AG09309 (cell line): ENCODE data around the gene PCDH1.

Experiments
- DNase-seq: peaks from one replicate; pipeline ENCODE4 v3.0.0-alpha.2; 2010; ENCODE audit warnings: low read depth
- H3K4me3 ChIP-seq: 2 replicates; pipeline ENCODE4 v1.5.1; 2011; ENCODE audit warnings: mild to moderate bottlenecking, low read depth, low read length, moderate library complexity; ENCODE audit not compliant: control insufficient read depth
- TF ChIP-seq, protein P1 (sequence below): IDR thresholded peaks from 2 replicates; pipeline ENCODE4 v1.5.1; 2011; ENCODE audit warnings: mild to moderate bottlenecking, low read depth, low read length, inconsistent platforms; ENCODE audit not compliant: insufficient read depth, control insufficient read depth; ENCODE audit errors: missing control alignments

Gene PCDH1

DNA sequence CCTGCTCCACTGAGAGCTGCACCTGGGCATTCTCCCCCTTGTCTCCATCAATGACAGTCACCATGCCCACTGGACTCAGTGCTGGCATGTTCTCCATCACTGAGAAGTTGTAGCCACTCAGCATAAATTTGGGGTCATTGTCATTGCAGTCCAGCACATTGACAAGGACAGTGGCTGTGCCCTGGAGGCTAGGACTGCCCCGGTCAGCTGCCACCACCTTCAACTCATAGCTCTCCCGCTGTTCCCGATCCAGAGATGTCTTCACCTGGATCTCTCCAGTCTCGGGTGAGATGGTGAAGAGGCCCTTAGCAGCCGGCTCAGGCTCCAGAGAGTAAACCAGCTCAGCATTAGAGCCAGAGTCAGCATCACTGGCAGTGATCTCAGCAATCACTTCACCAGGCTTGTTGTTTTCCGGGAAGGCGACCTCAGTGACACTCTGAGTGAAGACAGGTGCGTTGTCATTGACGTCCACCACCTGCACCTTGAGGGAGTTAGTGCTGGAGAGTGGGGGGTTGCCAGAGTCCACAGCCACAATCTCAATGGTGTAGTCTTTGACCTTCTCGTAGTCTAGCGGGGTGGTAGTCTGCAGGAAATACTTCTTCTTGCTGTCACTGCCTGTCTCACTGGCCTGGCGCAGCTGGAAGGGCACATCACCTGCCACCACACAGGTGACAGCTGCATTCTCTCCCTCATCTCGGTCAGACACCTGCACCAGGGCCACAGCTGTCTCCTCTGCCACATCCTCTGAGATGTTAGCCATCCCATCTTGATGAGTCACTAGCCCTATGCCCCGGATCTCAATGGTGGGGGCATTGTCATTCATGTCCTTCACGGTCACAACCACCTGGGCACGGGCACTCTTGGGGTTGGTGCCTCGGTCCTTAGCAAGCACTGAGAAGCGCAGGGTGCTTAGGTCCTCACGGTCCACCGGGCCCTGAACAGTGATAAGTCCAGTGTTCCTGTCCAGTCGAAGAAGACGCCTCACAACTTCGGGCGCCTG lies 13.5 kb downstream of the PCDH1 start:
- no peak overlapping the region for H3K4me3 ChIP-seq
- DNase-seq = no peak
- TF ChIP-seq, protein P1, sequence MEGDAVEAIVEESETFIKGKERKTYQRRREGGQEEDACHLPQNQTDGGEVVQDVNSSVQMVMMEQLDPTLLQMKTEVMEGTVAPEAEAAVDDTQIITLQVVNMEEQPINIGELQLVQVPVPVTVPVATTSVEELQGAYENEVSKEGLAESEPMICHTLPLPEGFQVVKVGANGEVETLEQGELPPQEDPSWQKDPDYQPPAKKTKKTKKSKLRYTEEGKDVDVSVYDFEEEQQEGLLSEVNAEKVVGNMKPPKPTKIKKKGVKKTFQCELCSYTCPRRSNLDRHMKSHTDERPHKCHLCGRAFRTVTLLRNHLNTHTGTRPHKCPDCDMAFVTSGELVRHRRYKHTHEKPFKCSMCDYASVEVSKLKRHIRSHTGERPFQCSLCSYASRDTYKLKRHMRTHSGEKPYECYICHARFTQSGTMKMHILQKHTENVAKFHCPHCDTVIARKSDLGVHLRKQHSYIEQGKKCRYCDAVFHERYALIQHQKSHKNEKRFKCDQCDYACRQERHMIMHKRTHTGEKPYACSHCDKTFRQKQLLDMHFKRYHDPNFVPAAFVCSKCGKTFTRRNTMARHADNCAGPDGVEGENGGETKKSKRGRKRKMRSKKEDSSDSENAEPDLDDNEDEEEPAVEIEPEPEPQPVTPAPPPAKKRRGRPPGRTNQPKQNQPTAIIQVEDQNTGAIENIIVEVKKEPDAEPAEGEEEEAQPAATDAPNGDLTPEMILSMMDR = no peak

DNA sequence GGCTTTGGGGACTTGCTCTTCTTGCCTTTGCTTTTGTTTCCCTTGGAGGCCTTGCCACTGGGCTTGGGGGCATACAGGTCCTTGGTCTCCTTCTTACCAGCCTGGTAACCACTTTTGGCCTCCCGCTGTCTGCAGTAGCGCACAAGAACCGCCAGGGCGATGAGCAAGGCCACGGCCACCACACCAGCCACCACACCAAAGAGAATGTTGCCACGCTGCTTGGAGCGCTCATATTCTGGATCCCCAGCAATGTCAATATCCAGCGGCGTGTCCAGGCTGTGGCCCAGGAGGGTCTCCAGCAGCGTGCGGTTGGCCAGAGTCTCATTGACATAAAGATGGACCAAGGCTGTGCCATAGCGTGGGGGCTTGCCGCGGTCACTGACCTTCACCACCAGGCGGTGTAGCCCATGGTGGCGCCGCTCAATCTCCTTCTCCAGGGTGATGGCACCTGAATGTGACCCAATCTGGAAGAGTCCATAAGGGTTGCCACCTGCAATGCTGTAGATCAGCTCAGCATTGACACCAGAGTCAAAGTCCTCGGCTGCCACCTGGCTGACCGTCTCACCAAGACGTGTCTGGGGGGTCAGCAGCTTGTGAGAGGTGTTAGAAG lies 14.5 kb downstream of the PCDH1 start:
- no peak overlapping the region for H3K4me3 ChIP-seq
- TF ChIP-seq, protein P1 = peak; percentile 22
- no peak for DNase-seq

DNA sequence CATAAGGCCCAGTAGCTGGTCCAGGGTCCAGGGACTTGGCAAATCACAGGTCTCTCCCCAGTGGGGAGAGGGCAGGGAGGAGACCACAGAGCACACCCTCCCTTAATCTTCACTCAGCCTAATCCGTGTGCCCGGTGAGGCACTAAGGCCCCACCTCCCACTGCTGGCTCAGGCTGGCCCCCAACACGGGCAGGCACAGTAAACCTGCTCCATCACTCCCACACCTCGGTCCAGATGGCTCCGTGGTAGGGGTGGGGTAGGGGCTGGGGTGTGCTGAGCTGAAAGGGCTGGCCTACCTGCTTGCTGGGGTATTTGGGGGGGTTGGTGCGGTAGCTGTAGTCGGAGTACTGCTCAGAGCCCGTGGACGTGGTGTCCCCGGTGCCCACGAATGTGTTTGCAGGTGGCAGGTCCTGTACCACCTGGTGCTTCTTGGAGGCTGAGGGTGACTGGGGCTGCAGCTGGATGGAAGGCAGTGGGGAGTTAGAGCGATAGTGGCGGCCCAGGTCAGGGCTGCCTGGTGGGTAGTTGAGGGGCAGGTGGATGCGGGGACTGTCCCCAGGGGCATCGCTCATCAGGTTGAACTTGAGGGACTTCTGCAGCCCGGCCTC lies 15.2 kb downstream of the PCDH1 start:
- DNase-seq = no peak
- TF ChIP-seq, protein P1 = no peak
- H3K4me3 ChIP-seq = no peak overlapping the region

DNA sequence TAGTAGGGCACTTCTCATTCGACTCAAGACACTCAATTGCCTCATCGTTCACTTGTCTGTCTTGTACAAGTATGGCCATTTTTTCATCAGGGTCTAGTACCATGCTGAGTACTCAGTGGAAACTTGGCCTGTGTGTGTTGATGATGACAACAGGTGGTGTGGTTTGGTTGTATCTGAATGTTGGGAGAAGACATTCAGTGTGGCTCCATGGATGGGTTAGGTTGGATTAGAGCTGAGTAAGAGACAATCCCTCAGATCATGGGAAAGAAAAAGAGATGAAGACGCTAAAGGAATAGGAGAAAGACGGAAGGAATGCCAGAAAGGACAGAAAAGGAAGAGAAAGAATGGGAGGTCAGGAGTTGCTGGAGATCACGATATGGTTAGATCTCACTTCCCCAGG lies 17.0 kb downstream of the PCDH1 start:
- TF ChIP-seq, protein P1 = no peak
- no peak for DNase-seq
- H3K4me3 ChIP-seq = no peak overlapping the region

DNA sequence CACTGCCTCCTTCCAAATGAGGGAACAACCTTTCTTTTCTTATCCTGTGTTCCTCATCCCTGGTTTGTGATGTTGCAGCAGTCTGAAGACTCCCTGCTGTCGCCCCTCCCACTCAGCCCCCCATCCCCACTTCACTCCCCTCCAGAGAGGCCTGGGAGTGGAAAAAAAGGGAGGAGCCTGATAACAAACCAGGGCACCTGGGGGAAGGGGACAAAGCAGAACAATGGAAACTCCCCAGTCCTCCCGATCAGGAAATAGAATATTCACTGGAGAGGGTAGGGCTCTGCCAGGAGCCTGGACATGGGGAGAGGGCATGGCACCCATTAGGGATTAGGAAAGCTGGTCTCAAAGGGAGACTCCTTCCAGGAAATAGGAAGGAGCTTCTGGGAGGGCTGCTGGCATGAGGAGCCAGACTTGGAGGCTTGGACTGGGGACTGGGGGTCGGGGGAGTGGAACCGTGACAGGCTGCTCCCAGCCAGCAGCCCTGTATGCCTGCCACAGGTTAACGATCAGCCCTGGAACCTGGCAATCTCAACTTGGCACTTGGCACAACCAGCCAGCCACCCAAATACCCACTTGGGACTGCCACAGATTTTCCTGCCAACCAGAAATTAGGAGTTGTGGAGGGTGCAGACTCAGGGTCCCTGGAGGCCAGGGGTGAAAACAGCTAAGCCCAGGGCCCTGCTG lies 20.0 kb downstream of the PCDH1 start:
- DNase-seq = no peak
- no peak overlapping the region for H3K4me3 ChIP-seq
- TF ChIP-seq, protein P1 = no peak

DNA sequence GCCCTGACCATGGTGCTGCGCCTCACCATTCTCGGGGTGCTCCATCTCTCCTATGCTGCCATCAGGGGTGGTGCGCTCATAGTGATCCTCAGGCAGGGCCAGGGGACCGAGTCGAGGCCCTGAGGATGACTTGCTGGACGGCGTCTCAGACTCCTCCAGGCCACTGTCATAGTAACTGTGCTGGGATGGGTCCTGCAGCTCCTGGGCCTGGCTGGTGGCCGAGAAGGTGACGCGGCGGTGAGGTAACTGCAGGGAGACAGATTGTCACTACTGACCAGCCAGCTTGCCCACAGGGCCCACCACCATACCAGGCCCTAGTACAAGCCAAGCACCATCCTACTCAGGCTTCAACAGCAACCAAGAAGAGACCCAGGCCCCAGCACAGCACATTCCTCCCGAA lies 21.0 kb downstream of the PCDH1 start:
- H3K4me3 ChIP-seq = no peak overlapping the region
- TF ChIP-seq, protein P1 = no peak
- DNase-seq = no peak
